Measurements from ENCODE around the gene F7. TPM values are rescaled to one million over a fixed set of nuclear protein-coding genes. Genes with fewer than 3 reads are reported as not detected.
A peak's percentile ranks its signal among the peaks of the same experiment; 100 is the strongest.
"Not testable (repeated sequence)": the region's sequence is repeated elsewhere in the genome, so short reads cannot be mapped to it uniquely, and the experiment has no call there.

F7 gene
- total RNA-seq, 1 experiment from 2014 or later, result 0.26 TPM

GRCh38 chr13:113057084-113057483, 48.5 kb upstream of the F7 start (continued):
- no peak for TF ChIP-seq ZNF512 (CRISPR knock-in tag; IDR thresholded peaks at IDR 0.05; ENCODE audit: borderline replicate concordance)
- no peak for TF ChIP-seq SMAD4 (CRISPR knock-in tag; IDR thresholded peaks at IDR 0.05)
- no peak for TF ChIP-seq MAX (CRISPR knock-in tag; IDR thresholded peaks at IDR 0.05)
- no peak for TF ChIP-seq ZNF232 (CRISPR knock-in tag; IDR thresholded peaks at IDR 0.05)
- no peak for TF ChIP-seq TCF7 (CRISPR knock-in tag; IDR thresholded peaks at IDR 0.05; ENCODE audit: low read depth)
- TF ChIP-seq FOXJ3 (CRISPR knock-in tag; IDR thresholded peaks at IDR 0.05; ENCODE audit: borderline replicate concordance), result no peak
- TF ChIP-seq, protein P1, sequence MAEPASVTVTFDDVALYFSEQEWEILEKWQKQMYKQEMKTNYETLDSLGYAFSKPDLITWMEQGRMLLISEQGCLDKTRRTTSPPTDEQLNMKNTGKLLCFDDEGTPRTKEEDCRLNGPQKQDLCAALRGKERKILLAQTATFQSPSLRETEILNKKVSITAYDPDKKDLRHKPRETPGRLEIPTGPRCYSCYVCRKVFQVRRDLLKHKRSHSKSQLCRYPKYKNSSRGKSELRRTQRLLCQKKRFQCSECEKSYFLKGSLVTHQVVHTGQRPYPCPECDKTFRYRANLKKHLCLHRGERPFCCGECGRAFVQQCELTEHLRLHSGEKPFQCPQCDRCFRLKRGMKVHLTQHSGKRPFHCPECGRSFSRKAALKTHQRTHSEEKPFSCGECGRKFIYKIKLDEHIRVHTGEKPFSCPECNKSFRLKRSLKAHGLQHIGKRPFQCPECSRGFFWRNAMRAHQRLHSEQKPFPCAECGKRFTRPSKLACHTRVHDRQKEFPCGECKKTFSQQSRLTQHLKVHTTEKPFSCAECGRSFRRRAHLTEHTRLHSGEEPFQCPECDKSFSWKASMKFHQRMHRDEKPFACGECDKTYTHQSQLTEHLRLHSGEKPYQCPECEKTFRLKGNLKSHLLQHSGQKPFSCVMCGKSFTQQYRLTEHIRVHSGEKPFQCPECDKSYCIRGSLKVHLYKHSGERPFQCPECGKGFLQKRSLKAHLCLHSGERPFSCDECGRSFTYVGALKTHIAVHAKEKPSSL (CRISPR knock-in tag; conservative IDR thresholded peaks at IDR 0.05), result no peak
- TF ChIP-seq JUN (CRISPR knock-in tag; IDR thresholded peaks at IDR 0.05), result no peak
- no peak for TF ChIP-seq NFE2L1 (CRISPR knock-in tag; IDR thresholded peaks at IDR 0.05)
- no peak for TF ChIP-seq PRRX2 (CRISPR knock-in tag; IDR thresholded peaks at IDR 0.05)
- no peak for TF ChIP-seq GTF2I (CRISPR knock-in tag; conservative IDR thresholded peaks at IDR 0.05)
- TF ChIP-seq, protein P2, sequence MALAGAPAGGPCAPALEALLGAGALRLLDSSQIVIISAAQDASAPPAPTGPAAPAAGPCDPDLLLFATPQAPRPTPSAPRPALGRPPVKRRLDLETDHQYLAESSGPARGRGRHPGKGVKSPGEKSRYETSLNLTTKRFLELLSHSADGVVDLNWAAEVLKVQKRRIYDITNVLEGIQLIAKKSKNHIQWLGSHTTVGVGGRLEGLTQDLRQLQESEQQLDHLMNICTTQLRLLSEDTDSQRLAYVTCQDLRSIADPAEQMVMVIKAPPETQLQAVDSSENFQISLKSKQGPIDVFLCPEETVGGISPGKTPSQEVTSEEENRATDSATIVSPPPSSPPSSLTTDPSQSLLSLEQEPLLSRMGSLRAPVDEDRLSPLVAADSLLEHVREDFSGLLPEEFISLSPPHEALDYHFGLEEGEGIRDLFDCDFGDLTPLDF (CRISPR knock-in tag; IDR thresholded peaks at IDR 0.05), result no peak
- no peak for TF ChIP-seq GRHL2 (CRISPR knock-in tag; IDR thresholded peaks at IDR 0.05; ENCODE audit: insufficient replicate concordance, severe bottlenecking)
- TF ChIP-seq RELA (CRISPR knock-in tag; IDR thresholded peaks at IDR 0.05; ENCODE audit: borderline replicate concordance), result no peak

DNA sequence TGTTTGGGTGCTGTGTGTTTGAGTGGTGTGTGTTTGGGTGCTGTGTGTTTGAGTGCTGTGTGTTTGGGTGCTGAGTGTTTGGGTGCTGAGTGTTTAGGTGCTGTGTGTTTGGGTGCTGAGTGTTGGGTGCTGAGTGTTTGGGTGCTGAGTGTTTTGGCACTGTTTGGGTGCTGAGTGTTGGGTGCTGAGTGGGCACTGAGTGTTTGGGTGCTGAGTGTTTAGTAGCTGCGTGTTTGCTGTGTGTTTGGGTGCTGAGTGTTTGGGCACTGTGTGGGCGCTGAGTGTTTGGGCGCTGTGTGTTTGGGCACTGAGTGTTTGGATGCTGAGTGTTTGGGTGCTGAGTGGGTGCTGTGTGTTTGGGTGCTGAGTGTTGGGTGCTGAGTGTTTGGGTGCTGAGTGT, 48.0 kb upstream of the F7 start:
- CTCF ChIA-PET; H3K4me1 Mint-ChIP-seq; POLR2A ChIA-PET; H3K27ac Mint-ChIP-seq; H3K4me3 Mint-ChIP-seq; H3K36me3 Mint-ChIP-seq; ATAC-seq; H3K27me3 Mint-ChIP-seq (ENCODE audit: low read depth); DNase-seq (ENCODE audit: low spot score); H3K9me3 Mint-ChIP-seq: not testable (repeated sequence)

DNA sequence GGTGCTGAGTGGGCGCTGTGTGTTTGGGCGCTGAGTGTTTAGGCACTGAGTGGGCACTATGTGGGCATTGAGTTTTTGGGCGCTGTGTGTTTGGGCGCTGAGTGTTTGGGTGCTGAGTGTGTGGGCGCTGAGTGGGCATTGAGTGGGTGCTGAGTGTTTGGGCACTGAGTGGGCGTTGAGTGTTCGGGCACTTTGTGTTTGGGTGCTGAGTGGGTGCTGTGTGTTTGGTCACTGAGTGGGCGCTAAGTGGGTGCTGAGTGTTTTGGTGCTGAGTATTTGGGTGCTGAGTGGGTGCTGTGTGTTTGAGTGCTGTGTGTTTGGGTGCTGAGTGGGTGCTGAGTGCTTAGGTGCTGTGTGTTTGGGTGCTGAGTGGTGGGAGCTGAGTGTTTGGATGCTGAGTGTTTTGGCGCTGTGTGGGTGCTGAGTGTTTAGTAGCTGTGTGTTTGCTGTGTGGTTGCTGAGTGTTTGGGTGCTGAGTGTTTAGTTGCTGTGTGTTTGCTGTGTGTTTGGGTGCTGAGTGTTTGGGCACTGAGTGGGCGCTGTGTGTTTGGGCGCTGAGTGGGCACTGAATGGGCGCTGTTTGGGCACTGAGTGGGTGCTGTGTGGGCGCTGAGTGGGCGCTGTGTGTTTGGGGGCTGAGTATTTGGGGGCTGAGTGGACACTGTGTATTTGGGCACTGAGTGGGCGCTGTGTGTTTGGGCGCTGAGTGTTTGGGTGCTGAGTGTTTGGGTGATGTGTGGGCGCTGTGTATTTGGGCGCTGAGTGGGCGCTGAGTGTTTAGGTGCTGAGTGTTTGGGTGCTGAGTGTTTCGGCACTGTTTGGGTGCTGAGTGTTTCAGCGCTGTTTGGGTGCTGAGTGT, 47.2 kb upstream of the F7 start:
- H3K27me3 Mint-ChIP-seq (ENCODE audit: low read depth), result no peaks in the 10 kb centered on the region

More for the DNA sequence above, 47.2 kb upstream of the F7 start:
- Mint-ChIP-seq H3K9me3 (no peaks in the 10 kb centered on the region), H3K4me3 (no peak overlapping the region), H3K4me1 (peaks cover 7% of the 10 kb centered on the region), H3K27ac (no peak overlapping the region), H3K36me3 (no peaks in the 10 kb centered on the region)
- ATAC-seq, result no peak
- no peak for DNase-seq (ENCODE audit: low spot score)
- no peak for TF ChIP-seq FOXK1 (CRISPR knock-in tag; IDR thresholded peaks at IDR 0.05)
- TF ChIP-seq GTF2I (CRISPR knock-in tag; conservative IDR thresholded peaks at IDR 0.05), result peak; percentile 81; the same call in 1 of the 2 replicates
- CTCF ChIA-PET, result interaction anchor here (1.9 kb wide), 1 partner anchor 24 kb away, joined by 10 read pairs; no protein-coding TSS in a partner anchor
- POLR2A ChIA-PET, result no interaction called here

Measured in WTC11 (cell line).